Stimulated activated CD8-positive, alpha-beta memory T cell treated with anti-CD3 and anti-CD28 coated beads, Interleukin-12 subunit alpha, Interleukin-12 subunit beta, amount 100 ng/mL, for 24 hours (primary cell): ENCODE measurements around the gene RNF149.

Source experiments
- DNase-seq: peaks from one replicate; pipeline ENCODE4 v3.0.0-alpha.2; 2020; ENCODE audit errors: extremely low read depth

Gene RNF149

GRCh38 chr2:101231937-101232730, 76.4 kb downstream of the RNF149 start:
- DNase-seq = no peak

- DNase-seq = no peak
Observed at GRCh38 chr2:101231240-101231639, 77.3 kb downstream of the RNF149 start.

GRCh38 chr2:101230541-101231001, 77.9 kb downstream of the RNF149 start:
- DNase-seq = no peak
